DMS53 treated with DMSO at 0.1 percent for 48 hours (cell line): Measurements from ENCODE around the gene PCDHGA7.
"Not testable (repeated sequence)": the region's sequence is repeated elsewhere in the genome, so short reads cannot be mapped to it uniquely, and the experiment has no call there.

Experiments used
- DNase-seq: peaks from one replicate; lab custom pipeline; 2025; ENCODE audit not compliant: unreplicated experiment; lab: John Stamatoyannopoulos, UW

Gene PCDHGA7

DNA sequence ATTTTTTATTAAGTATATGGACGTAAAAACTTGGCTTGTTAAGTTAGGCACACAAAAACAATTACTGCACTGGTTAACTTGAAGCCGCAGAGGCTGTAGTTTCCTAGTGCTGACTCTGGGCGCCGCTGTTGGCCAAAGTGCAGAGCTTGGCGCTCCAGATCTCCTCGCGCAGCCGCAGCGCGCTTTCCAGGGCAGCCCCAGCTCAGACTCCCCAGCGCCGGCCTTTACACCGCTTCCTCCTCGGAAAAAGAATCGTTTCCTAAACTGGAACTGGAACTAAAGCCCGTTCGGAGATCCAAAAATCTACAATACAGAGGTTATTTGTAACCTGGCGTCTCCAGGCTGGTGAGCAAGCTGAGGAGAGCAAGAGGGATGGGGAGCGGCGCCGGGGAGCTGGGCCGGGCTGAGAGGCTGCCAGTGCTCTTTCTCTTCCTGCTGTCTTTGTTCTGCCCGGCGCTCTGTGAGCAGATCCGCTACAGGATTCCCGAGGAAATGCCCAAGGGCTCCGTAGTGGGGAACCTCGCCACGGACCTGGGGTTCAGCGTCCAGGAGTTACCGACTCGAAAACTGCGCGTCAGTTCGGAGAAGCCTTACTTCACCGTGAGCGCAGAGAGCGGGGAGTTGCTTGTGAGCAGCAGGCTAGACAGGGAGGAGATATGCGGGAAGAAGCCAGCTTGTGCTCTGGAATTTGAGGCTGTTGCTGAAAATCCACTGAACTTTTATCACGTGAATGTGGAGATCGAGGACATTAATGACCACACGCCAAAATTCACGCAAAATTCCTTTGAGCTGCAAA, 15.4 kb downstream of the PCDHGA7 start, which contains the start of gene PCDHGB5:
TSS of gene PCDHGB5 (plus strand) at position 192 of the 796 bp plus-strand sequence. CDS start at position 373, 181 bp downstream.
- DNase-seq, result not testable (repeated sequence)

DNA sequence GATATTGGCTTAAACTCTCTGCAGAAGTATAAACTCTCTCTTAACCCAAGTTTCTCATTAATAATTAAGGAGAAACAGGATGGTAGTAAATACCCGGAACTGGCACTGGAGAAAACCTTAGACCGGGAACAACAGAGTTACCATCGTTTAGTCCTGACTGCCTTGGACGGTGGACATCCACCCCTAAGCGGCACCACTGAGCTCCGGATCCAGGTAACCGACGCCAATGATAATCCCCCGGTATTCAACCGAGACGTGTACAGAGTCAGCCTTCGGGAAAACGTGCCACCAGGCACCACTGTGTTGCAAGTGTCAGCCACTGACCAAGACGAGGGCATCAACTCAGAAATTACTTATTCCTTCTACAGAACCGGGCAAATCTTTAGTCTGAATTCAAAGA, 16.1 kb downstream of the PCDHGA7 start:
- DNase-seq, result no peak

DNA sequence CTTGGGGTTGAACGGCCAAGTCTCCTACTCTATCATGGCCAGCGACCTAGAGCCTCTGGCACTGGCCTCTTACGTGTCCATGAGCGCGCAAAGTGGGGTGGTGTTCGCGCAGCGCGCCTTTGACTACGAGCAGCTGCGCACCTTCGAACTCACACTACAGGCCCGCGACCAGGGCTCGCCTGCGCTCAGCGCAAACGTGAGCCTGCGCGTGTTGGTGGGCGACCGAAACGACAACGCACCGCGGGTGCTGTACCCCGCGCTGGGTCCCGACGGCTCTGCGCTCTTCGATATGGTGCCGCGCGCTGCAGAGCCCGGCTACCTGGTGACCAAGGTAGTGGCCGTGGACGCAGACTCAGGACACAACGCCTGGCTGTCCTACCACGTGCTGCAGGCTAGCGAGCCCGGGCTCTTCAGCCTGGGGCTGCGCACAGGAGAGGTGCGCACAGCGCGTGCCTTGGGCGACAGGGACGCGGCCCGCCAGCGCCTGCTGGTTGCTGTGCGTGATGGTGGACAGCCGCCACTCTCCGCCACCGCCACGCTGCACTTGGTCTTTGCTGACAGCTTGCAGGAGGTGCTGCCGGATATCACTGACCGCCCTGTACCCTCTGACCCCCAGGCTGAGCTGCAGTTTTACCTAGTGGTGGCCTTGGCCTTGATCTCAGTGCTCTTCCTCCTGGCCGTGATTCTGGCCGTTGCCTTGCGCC, 17.2 kb downstream of the PCDHGA7 start:
- no peak for DNase-seq

DNA sequence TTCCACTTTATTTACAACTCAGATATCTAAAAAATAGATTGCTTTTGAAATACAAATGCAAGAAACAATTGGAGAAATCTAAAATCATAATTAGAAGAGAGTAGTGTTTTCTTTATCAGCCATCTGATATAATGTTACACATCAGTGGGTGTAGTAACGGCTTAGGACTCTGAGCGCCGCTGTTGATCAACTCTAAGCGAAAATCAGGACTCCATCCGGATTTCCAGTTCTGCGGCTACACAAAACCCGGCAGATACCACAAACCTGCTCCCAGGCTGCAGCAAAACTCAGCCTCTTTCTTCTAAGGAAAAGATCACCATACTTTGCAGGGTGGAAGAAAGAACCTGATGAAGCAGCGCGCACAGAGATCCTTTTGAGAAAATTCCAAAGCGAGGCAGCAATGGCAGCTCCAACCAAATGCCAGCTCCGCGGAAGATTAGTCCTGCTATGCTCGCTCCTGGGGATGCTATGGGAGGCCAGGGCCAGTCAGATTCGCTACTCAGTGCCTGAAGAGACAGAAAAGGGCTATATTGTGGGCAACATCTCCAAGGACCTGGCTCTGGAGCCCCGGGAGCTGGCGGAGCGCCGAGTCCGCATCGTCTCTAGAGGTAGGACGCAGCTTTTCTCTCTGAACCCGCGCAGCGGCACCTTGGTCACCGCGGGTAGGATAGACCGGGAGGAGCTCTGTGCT, 20.2 kb downstream of the PCDHGA7 start, which contains the start of gene PCDHGA9:
TSS of gene PCDHGA9 (plus strand) at position 226 of the 691 bp plus-strand sequence. CDS start at position 401, 175 bp downstream.
- DNase-seq, result peak; percentile 9

DNA sequence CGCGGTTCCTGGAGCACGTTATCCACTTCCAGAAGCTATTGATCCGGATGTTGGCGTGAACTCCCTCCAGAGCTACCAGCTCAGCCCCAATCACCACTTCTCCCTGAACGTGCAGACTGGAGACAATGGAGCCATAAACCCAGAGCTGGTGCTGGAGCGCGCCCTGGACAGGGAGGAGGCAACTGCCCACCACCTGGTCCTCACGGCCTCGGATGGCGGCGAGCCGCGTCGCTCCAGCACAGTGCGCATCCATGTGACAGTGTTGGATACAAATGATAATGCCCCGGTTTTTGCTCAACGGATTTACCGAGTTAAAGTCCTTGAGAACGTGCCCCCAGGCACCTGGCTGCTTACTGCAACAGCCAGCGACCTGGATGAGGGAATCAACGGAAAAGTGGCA, 20.8 kb downstream of the PCDHGA7 start:
- no peak for DNase-seq

DNA sequence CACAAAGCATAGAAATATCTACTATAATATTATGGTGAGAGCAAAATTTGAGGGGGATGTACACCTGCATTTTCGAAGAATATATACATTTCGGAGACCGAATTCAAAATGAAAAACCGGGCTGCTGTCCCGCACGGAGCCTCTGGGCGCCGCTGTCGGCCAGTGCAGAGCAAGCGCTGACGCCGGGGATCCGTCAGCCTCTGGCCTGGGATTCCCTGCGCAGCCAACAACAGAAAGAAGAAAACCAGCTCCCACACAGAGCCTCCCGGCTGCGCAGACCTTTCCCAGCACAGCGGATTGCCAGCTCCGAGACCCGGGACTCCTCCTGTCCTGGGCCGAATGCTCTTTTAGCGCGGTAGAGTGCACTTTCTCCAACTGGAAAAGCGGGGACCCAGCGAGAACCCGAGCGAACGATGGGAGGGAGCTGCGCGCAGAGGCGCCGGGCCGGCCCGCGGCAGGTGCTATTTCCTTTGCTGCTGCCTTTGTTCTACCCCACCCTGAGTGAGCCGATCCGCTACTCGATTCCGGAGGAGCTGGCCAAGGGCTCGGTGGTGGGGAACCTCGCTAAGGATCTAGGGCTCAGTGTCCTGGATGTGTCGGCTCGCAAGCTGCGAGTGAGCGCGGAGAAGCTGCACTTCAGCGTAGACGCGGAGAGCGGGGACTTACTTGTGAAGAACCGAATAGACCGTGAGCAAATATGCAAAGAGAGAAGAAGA, 25.4 kb downstream of the PCDHGA7 start, which contains the start of gene PCDHGB6:
TSS of gene PCDHGB6 (plus strand) at position 232 of the 716 bp plus-strand sequence. CDS start at position 414, 182 bp downstream.
- peak; percentile 13 for DNase-seq

DNA sequence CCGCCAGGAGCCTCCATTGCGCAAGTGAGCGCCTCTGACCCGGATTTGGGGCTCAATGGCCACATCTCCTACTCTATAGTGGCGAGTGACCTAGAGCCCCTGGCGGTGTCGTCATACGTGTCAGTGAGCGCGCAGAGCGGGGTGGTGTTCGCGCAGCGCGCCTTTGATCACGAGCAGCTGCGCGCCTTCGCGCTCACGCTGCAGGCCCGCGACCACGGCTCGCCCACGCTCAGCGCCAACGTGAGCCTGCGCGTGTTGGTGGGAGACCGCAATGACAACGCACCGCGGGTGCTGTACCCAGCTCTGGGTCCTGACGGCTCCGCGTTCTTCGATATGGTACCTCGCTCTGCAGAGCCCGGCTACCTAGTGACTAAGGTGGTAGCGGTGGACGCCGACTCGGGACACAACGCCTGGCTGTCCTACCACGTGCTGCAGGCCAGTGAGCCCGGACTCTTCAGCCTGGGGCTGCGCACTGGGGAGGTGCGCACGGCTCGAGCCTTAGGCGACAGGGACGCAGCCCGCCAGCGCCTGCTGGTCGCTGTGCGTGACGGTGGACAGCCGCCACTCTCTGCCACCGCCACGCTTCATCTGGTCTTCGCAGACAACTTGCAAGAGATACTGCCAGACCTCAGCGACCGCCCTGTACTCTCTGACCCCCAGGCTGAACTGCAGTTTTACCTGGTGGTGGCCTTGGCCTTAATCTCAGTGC, 27.2 kb downstream of the PCDHGA7 start:
- no peak for DNase-seq

DNA sequence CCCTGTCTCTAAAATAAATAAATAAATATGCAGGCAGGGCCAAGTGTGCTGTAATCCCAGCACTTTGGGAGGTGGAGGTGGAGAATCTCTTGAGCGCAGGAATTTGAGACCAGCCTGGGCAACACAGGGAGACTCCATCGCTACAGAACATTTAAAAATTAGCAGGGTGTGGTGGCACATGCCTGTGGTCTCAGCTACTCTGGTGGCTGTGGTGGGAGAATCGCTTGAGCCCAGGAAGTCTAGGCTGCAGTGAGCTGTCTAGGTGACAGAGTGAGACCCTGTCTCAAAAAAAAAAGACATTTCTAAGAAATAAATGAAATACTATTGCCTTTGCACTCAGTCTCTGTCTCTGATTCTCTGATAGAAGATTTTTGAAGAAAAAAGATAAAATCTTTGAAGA, 29.0 kb downstream of the PCDHGA7 start:
- DNase-seq, result no peak

DNA sequence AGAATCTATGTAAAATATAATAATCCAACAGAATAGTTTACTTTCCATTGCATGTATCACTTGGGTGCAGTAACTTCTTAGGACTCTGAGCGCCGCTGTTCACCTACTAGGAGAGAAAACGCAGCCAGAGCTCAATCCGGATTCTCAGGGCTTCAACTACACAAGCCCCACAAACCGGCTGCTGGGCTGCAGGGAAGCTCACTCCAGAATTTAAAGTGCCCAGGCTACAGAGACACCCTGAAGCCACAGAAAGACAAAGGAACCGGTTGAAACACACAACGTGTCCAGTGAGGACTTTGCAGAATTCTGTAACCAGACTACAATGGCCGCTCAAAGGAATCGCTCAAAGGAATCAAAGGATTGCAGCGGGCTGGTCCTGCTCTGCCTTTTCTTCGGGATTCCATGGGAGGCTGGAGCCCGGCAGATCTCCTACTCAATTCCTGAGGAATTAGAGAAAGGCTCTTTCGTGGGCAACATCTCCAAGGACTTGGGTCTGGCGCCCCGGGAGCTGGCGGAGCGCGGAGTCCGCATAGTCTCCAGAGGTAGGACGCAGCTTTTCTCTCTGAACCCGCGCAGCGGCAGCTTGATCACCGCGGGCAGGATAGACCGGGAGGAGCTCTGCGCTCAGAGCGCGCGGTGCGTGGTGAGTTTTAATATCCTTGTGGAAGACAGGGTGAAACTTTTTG, 30.5 kb downstream of the PCDHGA7 start, which contains the start of gene PCDHGA10:
TSS of gene PCDHGA10 (plus strand) at position 134 of the 686 bp plus-strand sequence. CDS start at position 323, 189 bp downstream.
- DNase-seq, result peak; percentile 49

DNA sequence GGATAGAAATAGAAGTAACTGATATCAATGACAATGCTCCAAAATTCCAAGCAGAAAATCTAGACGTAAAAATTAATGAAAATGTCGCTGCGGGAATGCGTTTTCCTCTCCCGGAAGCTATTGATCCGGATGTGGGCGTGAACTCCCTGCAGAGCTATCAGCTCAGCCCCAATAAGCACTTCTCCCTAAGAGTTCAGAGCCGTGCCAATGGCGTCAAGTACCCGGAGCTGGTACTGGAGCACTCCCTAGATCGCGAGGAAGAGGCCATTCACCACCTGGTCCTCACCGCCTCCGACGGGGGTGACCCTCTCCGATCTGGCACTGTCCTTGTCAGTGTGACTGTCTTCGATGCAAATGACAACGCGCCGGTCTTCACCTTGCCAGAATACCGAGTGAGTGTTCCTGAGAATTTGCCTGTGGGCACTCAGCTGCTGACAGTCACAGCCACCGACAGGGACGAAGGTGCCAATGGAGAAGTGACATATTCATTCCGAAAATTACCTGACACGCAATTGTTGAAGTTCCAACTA, 31.1 kb downstream of the PCDHGA7 start:
- DNase-seq, result no peak

DNA sequence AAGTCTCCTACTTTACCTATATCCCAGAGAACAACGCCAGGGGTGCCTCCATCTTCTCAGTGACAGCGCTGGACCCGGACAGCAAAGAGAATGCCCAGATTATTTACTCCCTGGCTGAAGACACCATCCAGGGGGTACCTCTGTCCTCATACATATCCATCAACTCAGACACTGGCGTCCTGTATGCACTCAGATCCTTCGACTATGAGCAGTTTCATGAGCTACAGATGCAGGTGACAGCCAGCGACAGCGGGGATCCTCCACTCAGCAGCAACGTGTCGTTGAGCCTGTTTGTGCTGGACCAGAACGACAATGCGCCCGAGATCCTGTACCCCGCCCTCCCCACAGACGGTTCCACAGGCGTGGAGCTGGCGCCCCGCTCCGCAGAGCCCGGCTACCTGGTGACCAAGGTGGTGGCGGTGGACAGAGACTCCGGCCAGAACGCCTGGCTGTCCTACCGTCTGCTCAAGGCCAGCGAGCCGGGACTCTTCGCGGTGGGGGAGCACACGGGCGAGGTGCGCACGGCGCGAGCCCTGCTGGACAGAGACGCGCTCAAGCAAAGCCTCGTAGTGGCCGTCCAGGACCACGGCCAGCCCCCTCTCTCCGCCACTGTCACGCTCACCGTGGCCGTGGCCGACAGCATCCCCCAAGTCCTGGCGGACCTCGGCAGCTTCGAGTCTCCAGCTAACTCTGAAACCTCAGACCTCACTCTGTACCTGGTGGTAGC, 32.2 kb downstream of the PCDHGA7 start:
- DNase-seq, result not testable (repeated sequence)

DNA sequence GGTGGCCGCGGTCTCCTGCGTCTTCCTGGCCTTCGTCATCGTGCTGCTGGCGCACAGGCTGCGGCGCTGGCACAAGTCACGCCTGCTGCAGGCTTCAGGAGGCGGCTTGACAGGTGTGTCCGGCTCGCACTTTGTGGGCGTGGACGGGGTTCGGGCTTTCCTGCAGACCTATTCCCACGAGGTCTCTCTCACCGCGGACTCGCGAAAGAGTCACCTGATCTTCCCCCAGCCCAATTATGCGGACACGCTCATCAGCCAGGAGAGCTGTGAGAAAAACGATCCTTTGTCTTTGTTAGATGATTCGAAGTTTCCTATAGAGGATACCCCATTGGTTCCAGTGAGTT, 32.7 kb downstream of the PCDHGA7 start:
- not testable (repeated sequence) for DNase-seq

DNA sequence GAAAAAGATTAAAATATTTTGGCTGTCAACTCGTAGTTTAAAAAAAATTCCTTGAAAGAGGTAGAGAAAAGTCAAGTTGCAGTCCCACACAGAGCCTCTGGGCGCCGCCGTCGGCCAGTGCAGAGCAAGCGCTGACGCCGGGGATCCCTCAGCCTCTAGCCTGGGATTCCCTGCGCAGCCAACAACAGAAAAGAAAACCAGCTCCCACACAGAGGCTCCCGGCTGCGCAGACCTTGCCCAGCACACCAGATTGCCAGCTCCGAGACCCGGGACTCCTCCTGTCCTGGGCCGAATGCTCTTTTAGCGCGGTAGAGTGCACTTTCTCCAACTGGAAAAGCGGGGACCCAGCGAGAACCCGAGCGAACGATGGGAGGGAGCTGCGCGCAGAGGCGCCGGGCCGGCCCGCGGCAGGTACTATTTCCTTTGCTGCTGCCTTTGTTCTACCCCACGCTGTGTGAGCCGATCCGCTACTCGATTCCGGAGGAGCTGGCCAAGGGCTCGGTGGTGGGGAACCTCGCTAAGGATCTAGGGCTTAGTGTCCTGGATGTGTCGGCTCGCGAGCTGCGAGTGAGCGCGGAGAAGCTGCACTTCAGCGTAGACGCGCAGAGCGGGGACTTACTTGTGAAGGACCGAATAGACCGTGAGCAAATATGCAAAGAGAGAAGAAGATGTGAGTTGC, 35.1 kb downstream of the PCDHGA7 start, which contains the start of gene PCDHGB7:
TSS of gene PCDHGB7 (plus strand) at position 184 of the 679 bp plus-strand sequence. CDS start at position 367, 183 bp downstream.
- peak; percentile 67 for DNase-seq

DNA sequence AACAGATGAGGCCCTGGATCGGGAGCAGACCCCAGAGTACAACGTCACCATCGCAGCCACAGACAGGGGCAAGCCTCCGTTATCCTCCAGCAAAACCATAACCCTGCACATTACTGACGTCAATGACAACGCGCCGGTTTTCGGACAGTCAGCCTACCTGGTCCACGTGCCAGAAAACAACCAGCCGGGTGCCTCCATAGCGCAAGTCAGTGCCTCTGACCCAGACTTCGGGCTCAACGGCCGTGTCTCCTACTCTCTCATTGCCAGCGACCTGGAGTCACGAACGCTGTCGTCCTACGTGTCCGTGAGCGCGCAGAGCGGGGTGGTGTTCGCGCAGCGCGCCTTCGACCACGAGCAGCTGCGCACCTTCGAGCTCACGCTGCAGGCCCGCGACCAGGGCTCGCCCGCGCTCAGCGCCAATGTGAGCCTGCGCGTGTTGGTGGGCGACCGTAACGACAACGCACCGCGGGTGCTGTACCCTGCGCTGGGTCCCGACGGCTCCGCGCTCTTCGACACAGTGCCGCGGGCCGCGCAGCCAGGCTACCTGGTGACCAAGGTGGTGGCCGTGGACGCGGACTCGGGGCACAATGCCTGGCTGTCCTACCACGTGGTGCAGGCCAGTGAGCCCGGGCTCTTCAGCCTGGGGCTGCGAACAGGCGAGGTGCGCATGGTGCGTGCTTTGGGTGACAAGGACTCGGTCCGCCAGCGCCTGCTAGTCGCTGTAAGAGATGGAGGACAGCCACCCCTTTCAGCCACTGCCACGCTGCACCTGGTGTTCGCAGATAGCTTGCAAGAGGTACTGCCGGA, 36.7 kb downstream of the PCDHGA7 start:
- DNase-seq, result no peak

DNA sequence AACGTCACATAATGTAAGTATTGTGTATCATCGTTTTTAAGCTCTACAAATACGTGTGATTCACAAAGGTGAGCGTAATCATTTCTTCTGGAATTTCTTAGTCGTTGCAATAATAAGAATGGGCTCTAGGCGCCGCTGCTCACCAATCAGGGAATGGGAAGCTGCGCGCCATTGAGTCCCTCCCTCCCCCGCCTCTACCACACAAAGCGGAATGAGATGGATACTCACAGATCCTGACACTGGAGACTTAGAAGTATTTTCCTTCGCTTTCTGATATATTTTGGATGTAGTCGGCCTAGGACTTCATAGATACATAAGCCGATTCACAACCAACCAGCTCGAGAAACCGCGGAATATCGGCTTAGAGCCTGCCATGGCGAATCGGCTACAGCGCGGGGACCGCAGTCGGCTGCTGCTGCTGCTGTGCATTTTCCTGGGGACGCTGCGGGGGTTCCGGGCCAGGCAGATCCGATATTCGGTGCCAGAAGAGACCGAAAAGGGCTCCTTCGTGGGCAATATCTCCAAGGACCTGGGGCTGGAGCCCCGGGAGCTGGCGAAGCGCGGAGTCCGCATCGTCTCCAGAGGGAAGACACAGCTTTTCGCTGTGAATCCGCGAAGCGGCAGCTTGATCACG, 38.4 kb downstream of the PCDHGA7 start, which contains the start of gene PCDHGA11:
TSS of gene PCDHGA11 (plus strand) at position 197 of the 634 bp plus-strand sequence. CDS start at position 374, 177 bp downstream.
- peak; percentile 39 for DNase-seq

DNA sequence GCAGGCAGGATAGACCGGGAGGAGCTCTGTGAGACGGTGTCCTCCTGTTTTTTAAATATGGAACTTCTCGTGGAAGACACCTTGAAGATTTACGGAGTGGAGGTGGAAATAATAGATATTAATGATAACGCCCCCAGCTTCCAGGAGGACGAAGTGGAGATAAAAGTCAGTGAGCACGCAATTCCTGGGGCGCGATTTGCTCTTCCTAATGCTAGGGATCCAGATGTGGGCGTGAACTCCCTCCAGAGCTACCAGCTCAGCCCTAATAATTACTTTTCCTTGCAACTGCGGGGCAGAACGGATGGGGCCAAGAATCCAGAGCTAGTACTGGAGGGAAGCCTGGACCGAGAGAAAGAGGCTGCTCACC, 38.9 kb downstream of the PCDHGA7 start:
- no peak for DNase-seq
